Amniotic stem cell (primary cell): ENCODE measurements around the gene LRPAP1.
"Not testable (repeated sequence)": the region's sequence is repeated elsewhere in the genome, so short reads cannot be mapped to it uniquely, and the experiment has no call there.

ENCODE experiments used
- DNase-seq: peaks from one replicate; lab custom pipeline; 2025; lab: John Stamatoyannopoulos, UW

LRPAP1 gene

DNA sequence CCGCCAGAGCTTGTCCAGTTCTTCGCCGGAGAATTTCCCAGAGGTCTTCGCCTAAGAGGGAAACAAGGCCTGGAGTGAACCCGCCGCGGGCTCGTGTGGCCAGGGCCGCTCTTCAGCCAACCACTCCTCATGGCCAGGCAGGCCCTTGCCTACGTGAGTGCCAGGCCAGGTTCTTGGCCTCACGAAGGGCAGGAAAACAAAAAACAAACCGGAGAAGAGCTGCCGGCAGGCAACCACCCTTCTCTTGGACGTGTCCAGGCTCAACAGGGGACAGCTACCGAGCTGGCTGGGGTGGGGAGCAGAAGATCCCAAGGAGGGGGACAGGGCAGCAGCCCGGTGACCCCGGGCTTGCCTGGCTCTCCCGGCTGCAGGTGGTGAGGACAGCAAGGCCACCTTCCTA, 13.3 kb downstream of the LRPAP1 start:
- DNase-seq = no peak

DNA sequence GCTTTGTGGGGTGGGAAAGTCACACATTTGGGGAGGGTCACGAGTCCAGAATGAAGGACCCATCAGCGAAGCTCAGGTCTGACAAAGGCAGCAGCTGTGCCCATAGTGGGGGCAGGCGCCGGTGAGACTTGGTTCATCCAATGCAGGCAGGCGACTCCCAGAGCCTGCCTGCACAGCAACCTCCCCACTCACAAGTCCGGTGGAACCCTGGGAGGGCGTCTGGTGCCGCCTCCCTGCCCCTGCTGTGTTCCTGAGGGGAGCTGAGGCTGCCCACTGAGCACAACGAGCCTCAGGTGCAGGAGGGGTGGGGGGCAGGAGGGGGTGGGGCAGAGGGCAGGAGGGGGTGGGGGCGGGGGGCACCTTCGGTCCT, 13.7 kb downstream of the LRPAP1 start:
- no peak for DNase-seq

DNA sequence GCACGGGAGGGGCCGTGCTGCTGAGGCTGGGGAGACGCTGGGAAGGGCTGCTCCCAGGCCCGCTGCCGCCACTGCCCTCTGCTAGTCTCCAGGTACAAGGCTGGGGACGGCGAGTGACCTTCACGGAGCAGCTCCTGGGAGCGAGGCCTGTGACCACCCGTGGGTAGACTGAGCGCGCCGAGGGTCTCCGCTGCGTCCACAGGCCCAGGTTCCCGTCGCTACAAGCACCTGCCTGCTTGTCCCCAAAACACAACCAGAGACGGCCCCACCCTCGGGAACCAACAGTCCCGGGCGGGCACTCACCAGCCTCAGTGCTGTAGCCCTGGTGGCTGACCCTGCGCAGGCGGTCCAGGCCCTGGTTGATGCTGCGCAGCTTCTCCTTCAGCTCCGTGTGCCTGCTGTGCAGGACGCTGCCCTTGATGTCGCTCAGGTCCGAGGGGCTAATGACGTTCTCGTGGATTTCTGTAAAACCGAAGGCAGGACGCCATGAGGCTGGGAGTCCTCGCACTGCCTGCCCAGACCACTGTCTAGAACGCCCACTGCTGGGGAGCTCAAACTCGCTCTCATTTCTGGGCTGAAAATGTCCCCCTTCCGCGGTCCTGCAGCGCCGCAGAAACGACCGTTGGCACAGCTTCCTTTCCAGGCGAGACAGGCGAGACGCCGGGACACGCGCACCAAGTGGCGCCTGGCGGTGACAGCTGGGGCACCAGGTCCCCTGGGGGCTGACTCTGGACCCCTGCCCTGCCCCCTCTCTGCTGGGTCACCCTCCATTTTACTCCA, 14.3 kb downstream of the LRPAP1 start:
- DNase-seq = no peak

DNA sequence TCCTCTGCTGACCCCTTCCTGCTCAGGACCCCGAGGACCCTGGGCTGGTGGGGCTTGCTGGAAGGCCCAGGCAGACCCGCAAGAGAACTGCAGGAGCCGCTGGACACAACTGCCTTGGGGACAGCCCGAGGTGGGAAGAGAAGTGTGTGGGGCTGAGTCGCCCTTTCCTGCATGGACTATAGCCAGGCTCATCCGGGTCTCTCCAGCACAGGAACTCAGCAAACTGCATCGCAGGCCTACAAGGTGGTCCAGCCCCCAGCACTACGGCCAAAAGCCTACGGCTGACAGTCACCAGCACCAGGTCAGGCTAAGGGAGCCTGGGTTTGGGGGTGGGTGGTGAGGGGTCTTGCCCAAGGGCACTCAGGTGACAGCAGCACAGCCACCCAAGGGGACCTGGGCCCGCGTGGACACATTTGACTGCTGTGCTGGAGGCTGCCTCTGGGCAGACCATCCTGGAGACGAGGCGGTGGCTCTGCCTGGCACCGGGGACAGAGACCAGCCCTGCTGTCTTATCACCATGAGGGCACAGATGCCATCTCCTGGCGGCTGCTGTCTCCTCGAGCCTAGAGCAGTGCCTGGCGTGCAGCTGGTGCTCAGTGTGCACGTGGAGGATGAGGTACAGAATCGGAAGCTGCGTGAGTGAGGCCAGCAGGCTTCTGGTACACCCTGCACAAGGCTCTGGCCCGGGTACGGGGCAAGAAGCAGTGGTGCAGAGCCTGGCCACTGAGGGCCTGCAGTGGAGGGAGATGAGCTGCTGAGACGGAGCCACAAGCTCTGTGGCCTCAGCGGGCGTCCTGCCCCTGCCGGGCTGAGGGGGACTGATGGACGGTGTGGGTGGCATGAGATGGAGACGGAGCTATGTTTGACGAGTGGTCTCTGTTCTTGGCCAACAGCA, 15.1 kb downstream of the LRPAP1 start:
- no peak for DNase-seq

DNA sequence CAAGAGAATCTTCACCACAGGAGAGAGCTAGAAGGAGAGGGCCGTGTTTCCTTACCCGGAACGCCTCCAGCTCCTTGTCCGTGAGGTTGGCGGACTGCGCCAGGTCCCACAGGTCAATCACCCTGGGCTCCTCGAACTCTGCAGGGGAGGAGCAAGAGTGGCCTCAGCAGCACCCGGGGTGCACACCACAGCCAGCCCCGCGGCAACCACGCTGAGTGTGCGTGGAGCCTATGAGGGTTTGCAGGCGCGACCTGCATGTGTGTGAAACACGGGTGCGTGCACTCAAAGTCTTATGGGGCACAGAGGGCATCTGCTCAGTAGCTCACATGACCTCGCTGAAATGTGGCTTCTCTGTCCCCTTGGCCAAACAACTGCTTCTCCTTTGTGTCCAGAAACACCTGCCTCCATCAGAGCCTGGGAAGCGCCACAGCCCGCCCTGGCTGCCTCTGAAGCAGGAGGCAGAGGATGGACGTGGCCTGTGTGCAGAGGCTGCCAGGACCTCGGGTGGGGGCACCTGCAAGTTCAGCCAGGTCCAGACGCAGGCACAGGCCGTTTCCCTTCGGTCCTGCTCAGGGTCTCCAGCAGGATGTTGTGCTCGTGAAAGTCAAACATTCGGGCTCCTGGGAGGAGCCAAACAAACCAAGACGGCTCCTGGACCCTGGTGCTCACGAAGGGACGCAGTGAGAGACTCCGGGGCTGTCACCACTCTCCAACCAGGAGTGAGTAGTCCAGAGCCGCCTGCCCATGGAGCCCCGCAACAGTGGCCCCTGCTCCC, 16.0 kb downstream of the LRPAP1 start:
- no peak for DNase-seq

DNA sequence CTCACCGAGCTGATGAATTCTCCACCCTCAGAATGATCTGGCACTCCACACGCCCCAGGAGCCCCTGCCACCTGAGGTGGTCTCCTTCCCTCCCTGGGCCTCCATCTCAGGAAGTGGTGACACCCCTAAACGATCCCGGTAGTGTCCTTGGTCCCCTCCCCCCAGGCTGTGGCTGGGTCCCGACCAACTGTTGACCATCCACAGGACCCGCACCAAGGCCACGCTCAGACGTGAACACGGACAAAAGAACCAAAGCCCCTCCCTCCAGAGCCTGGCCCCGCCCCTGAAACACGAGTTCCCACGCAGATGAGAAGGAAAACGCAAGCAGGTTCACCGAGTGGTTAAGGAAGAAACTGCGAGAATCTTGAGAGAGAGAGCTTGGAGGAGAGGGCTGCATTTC, 16.6 kb downstream of the LRPAP1 start:
- no peak for DNase-seq

DNA sequence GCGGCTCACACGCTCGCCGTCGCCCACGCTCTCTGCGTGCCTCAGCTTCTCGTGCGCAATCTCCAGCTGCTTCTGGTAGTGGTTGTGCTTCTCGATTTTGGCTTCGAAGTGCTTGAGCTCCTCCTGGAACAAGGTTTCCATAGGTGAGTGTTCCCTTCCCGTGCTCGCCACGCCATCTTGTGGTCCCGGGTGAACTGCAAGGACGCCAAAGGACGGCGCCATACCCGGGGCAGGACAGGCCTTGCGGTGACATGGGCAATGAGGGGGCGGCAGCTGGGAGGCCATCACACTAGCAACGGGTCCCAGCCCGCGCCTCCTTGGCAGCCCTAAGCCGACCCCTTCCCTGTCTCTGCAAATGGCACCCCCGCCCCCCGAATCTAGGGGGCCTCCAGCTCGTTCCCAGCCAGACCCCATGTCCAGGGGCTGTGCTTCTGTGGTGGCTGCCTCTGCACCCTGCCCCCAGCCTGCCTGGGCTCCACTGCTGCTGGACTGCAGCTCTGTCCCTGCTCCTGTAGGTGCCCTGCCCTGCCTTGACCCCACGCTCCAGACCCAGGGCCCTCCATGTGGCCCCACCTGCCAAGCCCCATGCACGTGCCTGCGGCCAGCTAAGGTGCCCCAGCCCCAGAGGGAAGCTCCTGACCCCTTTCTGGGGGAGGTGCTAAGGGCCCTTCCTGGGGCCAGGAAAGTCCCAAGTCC, 17.3 kb downstream of the LRPAP1 start:
- DNase-seq = no peak

DNA sequence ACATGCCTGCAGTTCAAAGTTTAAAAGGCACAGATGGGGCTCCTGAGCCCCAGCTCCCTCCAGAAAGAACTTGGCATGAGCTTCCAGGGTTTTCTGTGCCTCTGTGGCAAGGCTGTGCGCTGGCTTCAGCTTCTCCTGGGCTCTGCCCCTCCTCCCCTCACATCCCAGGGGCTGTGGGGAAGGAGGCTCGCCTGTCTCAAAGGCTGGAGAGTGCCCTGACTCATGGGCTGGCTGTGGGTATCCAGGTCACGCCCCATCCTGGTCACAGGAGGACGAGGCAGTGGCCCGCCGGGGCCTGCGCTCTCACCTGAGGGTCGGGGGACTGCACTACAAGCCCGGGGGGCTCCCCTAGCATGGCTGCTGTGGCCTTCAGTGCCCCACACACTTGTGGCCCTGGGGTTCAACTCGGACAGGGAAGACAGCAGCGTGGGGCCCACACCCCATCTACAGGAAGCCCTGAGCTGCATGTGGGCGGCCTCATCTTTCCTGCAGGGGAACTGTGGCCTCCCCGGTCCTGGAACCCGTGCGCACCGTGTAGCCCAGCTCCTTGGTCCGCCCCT, 17.9 kb downstream of the LRPAP1 start:
- DNase-seq = no peak

DNA sequence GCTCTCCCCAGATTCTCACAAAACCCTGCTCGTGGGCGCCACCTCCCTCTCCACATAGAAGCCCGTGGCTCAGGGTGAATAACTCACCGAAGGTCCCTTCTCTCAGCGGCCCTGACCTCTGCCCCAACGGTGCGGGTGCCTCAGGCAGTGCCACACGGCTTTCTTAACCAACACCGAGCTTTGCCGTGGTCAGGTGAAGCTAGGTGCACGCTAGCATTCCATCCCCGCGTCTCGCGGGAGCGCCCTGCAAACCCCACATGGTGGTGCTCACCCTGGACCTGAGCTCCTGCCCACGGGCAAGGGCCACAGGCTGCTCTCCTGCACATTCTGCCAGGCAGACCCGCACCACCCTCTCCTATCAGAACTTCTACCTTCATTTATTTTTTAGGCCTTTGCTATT, 18.4 kb downstream of the LRPAP1 start:
- no peak for DNase-seq

DNA sequence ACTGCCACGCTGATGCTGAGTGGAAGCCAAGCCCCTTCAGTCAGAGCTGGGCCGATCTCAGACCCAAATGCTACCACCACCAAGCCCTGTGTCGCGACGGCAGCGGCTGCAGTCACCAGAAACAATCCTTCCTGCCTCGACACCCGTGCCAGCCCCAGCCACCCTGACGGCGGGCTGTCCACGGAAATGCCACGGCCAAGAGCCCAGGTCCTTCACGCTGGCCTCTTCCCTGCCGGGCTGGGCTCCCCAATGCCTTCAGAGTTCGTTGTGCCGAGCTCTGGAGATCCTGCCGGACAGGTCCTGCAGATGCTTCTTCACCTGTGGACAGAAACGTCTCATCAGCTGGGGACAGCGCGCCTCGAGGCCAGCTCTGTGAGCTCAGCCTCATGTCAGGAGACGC, 19.5 kb downstream of the LRPAP1 start:
- no peak for DNase-seq

DNA sequence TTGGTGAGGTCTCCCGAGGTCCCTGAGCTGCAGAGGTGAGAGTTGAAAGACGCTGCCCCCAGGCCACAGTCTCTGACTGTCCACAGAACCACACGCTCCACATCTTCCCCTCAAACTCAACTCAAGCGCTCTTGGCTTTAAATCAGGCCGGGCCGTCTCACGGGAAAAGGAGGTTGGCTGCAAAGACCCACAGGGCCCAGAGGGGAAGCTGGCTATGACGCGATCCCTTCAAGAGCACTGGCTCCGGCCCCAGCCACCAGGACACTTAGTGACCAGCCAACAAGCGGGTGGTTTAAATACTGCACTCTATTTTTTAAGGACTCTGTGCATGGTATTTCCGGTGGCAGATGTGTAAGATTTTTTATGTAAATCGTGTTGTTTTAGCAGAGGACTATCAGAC, 19.9 kb downstream of the LRPAP1 start:
- no peak for DNase-seq

DNA sequence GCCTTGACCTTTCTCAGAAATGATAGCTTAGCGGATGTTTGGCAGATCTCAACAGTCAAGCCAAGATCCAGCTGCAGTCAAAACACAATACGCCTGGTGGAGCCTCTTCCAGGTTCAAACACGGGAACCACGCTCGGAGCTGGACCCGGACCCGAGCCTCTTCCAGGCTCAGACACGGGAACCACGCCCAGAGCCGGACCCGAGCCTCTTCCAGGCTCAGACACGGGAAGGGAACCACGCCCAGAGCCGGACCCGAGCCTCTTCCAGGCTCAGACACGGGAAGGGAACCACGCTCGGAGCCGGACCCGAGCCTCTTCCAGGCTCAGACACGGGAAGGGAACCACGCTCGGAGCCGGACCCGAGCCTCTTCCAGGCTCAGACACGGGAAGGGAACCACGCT, 20.6 kb downstream of the LRPAP1 start:
- DNase-seq = not testable (repeated sequence)

DNA sequence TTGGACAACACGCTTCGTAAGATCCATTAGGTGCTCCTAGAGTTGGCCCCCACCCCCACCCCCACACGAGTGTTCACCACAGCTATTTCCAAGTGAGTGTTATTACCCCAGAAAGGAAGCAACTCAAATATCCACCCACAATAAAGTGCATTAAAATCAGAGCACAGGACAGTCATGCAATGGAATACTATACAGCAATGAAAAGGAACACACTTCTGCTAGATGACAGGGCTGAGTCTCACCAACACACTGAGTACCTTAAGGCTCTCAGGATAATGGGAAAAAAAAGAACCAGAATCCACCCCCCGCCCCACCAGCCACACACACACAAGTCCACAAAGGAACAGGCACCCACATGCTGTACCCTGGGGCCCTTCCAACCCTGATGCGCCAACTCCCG, 21.0 kb downstream of the LRPAP1 start:
- DNase-seq = no peak

DNA sequence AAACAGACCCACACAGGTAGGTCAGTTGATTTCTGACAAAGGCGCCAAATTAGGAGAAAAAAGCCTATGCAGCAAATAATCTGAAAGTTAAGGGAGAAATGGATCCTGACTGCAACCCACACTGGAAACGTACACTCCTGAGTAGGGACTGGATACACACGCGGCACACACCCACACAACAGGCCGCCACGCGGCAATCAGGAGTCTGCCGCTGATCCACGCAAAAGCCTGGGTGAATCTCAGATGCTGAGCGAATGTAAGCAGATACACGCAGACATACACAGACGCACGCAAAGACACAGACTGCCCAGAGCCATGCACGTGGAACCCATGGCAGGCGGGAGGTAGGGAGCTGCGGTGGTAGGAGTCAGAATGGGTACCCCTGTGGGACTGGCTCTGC, 21.7 kb downstream of the LRPAP1 start:
- DNase-seq = no peak

DNA sequence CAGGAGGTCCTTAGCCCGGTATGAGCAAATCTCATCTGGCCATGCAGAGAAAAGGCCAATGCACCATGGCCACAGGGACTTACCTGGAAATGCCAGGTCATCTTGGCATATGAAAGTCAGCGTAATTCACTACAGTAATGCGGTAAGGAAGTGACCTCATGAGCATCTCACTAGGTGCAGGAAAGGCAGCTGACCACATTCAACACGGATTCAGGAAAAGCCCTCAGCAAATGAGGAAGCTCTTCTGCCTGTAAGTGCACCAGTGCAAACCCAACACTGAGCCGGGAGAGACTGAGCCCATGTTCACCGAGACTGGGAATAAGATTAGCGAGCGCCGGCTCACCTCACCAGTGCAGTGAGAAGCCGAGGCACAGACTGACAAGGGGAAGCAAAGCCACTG, 23.7 kb downstream of the LRPAP1 start:
- no peak for DNase-seq

DNA sequence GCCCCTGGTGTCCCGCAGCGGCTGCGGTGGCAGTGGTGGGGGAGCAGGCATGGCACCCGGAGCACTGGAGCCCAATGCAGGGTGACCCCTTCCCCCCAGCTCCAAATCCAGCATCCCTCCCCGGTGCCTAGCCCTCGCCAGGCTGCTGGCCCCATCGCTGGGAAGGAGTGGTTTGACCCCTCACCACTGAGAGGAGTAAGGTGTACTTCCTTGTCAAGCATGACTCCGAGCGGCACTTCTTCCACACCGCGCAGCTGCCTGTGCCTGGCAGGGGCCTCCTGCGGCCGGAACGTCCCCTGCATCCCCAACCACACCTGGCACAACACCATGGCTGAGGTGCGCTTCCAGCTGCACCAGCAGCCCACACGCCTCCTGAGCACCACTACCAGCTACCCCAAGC, 27.0 kb downstream of the LRPAP1 start:
- DNase-seq = no peak

DNA sequence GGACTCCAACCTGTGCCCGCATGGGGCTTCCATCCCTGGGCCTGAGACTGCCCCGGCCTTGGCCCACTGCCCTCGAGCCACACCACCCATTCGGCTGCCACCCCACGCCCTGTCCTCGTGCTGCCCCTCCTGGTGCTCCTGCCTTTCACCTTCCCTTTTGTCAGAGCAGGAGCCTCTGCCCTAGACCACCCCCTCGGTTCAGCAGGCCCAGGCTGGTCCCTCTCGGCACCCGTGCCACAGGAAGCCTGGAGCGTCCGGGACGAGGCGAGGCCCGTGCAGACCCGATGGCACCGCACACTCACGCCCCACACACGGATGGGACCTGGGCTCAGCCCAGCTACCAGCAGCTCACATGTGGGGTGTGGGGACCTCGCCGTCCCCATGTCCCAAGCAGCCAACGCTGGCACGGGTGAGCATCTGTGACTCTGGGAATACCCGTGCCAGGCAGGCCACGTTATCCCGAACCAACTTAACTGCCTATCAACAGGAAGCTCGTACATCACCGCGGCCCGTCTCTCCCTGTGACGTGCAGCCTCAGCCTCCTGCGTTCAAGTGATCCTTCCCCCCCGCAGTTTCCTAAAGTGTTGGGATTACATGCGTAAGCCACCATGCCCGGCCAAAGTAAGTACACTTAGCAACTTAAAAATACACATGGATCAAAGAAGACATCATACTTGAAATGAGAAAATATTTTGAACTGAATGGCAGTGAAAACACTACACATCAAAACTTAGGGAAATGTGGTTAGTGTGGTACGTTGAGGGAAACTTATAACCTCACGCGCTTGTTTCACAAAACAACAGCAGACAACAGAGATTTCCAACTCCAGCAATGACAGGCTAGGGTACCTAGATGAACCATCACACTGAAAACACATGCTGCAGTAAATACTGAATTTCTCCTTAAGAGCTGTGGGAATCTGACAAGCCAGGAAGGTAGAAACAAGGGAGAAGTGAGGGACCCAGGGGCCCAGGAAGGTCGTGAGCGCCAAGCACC, 29.0 kb downstream of the LRPAP1 start:
- no peak for DNase-seq

DNA sequence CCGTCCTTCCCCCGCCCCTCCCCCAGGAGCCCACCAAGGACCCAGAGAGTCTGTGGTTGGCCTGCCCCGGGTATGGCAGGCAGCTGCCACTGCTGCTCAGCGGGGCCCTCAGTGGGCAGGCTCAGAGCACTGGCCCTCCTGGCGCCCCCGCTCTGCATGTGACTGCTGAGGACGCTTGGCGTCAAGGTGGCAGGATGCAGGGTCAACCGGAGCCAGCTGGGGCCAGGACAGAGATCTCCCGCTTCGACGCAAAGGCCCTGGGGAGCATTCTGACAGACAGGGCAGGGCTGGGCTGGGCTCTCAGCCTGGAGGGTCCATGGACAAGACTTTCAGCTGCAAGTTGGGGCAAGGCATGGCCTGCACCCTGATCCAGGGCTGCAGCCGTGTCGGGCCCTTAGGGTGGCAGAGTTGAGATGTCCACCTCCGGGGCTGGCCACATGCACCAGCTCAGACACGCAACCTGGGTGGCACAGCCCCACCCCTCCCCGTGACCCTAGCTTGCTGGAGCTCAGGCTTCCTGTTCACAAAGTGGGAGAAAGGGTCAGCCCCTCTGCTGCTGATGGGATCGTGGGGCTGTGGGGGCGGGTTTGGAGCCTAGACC, 30.3 kb downstream of the LRPAP1 start:
- DNase-seq = no peak

DNA sequence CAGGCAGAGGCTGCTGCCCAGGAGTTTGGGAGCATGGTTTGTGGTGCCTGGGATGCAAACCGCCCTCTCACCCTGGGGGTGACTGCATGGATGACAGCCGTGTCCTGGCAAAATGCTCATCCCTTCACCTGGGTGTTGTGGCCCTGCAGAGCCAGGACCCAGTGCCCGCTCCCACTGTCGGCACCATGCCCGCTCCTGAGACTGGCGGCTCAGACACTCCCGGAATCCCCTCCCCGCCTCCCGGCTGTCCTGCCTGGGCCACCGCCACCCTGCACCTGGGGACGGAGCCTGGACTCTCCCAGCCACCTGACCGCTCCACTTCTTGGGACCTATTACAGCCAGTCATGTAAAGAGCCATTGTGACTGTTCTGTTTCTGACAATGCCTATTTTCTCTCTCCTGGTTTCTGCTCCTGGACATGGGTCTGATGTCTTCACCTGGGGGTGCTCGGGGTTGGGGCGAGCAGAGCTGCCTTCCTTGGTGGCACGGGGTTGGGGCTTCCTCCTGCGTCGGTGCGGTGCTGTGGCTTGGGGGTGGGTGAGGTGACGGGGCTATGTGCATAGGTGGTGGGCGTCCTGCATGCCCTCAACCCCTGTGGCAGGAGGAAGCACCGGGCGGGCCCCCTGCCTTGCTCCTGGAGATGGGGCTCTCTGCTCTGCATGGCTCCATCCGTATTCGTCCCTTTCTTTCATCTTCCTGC, 30.9 kb downstream of the LRPAP1 start:
- DNase-seq = no peak
